ENCODE results near the gene MUC12.

- TF ChIP-seq CTCF (IDR thresholded peaks at IDR 0.05) (no peak), POLR2A (IDR thresholded peaks at IDR 0.05) (no peak)
Observed at GRCh38 chr7:100957832-100958421, 11.4 kb upstream of the MUC12 start.
